HG02642 (cell line): Measurements from ENCODE around the gene NCAM2.
A peak's percentile ranks its signal among the peaks of the same experiment; 100 is the strongest.

ENCODE experiments used
- ATAC-seq: cut with Tn5 transposase; IDR thresholded peaks from one replicate; pipeline ENCODE4 v1.9.1; 2021; ENCODE audit warnings: mild to moderate bottlenecking; ENCODE audit not compliant: unreplicated experiment, poor library complexity

NCAM2 gene

DNA sequence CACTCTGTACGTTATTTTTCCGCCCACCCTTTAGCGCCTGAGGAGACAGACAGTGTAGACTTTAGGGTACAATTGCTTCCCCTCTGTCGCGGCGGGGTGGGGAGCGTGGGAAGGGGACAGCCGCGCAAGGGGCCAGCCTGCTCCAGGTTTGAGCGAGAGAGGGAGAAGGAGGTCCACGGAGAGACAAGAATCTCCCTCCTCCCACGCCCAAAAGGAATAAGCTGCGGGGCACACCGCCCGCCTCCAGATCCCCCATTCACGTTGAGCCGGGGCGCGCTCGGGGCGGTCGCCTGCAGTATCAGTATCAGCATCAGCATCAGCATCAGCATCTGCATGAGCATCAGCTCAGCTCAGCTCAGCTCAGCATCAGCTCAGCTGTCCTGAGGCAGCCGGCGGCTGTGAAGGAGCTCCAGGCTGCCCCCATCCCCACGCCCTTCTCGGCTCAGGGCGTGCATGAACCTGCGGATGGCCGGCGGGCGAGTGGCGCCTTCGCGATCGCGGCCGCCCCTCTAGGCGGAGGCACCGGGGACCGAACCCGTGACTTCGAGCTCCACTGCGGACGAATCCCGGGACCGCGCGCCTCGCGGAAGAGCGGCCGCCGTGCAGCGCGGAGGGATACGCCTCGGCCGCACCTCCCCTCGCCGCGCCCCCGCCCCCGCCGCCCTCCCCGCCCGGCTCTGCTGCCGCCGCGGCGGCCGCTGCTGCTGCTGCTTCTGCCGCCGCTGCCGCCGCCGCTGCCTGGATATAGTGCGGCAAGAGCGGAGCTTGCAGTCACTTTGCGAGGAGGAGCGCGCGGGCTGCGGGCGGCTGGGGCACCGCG is at the start of gene NCAM2:
Gene NCAM2 (plus strand): TSS at position 774 of the 820 bp plus-strand sequence.
- peak; percentile 66 for ATAC-seq

GRCh38 chr21:20949884-20950283 is 48.3 kb upstream of the NCAM2 start:
- no peak for ATAC-seq

DNA sequence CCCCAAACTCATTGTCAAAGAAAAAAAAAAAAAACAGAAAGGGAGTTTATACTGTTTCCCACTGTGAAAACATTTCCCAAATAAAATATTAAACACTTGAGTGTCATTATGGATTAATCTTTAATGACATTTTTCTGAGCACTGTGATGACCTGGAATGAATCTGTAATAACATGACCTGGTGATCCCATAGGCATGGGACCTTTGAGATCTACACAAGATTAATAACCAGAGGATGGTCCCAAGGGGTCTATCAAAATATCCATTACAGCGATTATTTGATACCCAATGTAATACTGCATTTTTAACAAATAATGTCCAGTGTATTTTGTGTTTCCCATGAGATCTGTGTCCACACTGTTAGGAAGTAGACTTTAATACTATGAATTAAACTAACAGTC is 32.4 kb upstream of the NCAM2 start:
- ATAC-seq, result no peak

- ATAC-seq, result no peak
Measured at GRCh38 chr21:20968391-20968790, 29.8 kb upstream of the NCAM2 start.

DNA sequence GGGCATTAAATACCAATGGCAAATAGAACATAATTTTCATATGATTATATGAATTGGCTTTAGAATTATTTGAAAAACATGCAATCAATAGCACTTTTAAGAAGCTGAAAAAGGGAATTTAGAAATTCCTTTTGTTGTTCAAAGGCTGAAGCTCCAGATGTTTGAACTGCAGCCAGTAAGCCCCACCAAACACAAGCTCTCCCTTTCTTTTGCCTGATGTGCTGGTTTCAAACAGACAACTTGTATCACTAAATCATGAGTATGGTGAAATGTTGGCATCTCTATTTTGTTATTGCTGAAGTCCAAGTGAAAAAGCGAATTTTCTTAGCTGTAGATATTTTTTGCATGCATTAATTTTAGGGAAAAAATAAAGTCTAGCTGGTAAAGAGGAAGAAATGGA is 27.5 kb upstream of the NCAM2 start:
- no peak for ATAC-seq

GRCh38 chr21:20971296-20971921 is 26.8 kb upstream of the NCAM2 start:
- ATAC-seq, result peak; percentile 57

GRCh38 chr21:20994790-20995189 is 3.4 kb upstream of the NCAM2 start:
- no peak for ATAC-seq

- no peak for ATAC-seq
Measured at GRCh38 chr21:20996421-20997310, 1.5 kb upstream of the NCAM2 start.

DNA sequence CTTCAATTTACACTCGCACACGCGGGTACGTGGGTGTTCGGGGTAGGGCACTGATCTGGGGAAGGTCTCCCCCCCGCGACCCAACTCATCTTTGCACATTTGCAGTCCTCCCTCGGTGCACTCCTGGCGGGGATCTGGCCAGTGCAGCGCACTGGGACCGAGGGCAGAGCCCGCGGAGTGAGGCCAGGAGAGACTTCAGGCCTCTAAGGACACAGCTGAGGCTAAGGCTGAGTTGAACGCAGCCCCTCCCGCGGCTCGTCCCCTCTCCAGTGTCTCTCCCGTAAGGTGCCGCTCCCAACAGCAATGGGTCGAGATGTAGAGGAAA is 936 bp upstream of the NCAM2 start:
- ATAC-seq, result peak; percentile 6

GRCh38 chr21:20998456-20998789 is 214 bp downstream of the NCAM2 start:
- no peak for ATAC-seq

DNA sequence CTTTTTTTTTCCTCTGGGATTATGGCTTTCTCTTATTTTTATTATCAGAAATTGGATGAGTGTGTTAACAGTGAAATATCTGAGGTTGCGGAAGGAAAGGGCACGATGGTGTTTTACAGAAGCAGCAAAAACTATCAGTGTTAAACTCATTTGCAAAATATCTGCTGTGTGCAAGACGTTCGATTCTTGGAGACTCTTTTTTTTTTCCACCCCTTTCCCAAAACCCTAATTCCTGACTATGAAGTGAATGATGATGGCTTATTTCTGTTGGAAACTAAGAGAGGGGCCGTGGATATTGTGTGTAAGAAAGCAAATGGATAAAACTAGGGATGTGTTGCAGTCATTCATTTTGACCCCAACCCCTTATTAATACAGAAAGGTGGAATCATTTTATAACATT is 677 bp downstream of the NCAM2 start:
- ATAC-seq, result no peak

DNA sequence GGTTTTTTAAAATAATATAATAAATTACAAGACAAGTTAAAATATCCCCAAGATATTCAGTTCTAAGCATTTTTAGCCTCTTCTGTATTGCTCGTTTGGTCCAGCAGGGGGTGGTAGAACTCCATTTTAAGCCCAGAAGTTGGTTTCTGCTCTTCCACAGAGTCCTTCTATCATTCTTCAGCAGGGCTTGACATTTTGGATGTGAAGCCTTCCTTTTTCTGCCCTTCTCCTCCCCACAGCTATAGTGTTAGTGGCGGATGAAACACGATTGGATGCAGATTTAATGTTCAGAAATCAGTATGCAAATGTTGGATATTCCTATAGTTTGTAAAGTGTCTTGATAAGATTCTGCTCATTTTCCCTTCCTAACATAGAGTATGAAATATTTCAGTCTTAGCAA is 1.4 kb downstream of the NCAM2 start:
- no peak for ATAC-seq

DNA sequence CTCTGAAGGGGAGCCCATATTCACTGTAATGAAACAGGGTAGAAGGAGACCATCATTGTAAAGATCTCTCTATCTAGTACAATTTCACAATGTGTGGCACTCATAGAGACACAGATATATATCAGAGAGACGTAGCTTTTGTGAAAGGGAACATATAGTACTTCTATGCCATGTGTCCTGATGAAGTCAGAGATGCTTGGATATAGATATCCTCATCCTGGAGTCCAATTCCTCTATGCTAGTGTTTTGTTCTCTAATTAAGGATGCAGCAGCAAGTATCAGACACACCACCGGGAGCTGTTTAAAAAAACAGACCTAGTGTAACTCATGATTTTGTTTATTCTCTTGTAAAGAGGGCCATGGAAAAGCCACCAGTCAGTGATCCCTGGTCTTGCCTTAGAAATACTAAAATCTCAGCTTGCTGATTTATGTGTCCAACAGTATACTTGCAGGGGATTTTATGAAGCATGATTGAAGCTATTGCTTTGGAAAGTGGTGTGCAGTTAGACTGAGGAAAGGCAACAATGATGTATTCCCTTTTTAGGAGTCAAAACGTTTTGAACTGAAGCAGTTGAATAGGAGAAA is 2.5 kb downstream of the NCAM2 start:
- ATAC-seq, result no peak

DNA sequence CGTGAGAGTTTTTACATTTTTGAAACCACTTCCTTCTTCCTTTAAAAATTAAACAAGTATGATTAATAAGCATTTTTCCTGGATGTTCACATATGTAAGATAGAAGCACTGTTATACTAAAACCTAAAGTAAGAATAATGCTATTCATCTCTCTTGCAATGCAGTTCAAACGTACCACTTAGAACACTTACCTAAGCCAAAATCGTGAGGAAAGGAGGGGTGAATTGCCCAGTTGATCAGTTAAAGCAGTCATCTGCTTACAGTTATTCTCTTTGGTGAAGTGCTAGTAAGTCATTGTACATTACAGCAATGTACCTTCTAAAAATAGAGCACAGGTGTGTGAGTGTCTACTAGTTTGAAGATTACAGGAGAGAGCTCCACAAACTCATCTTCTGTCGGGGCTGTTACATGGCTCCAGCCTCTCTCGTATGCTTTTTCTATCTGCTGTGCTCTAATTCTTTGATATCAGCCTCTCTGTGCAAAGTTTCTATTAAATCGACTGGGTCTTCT is 3.4 kb downstream of the NCAM2 start:
- no peak for ATAC-seq

GRCh38 chr21:21002153-21002552 is 3.9 kb downstream of the NCAM2 start:
- ATAC-seq, result no peak

GRCh38 chr21:21003701-21004100 is 5.5 kb downstream of the NCAM2 start:
- ATAC-seq, result no peak

- ATAC-seq, result no peak
Measured at GRCh38 chr21:21007606-21008005, 9.4 kb downstream of the NCAM2 start.

- ATAC-seq, result no peak
Measured at GRCh38 chr21:21010228-21010627, 12.0 kb downstream of the NCAM2 start.

- no peak for ATAC-seq
Measured at GRCh38 chr21:21010698-21011097, 12.5 kb downstream of the NCAM2 start.

- no peak for ATAC-seq
Measured at GRCh38 chr21:21018821-21019220, 20.6 kb downstream of the NCAM2 start.

DNA sequence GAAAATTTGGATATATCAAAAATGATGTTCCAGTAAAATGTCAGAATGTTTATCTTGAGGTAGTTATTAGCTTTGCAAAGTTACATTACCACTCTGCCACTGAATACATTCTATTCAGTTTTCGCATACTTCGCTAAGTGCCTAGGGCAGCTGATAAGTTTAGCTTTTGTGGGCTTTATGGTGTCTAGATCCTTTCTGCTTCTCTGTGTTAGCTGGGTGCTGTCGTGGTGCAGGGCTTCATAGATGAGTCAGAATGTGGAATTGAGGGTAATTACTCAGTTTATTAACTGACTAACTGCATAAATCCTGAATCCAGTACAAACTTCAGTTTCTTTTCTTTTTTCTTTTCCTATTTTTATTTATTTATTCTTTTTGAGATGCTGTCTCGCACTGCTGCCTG is 21.5 kb downstream of the NCAM2 start:
- no peak for ATAC-seq
